ENCODE results near the gene SHROOM3. TPM values are rescaled to one million over a fixed set of nuclear protein-coding genes. Genes with fewer than 3 reads are reported as not detected.

SHROOM3 gene
- total RNA-seq, 4 donors from 2014 or later, result 29.5 to 127 (median 59.9) TPM

- no peaks in the 10 kb centered on the region for H3K9me3 ChIP-seq
- no peak for TF ChIP-seq EP300 (IDR thresholded peaks at IDR 0.05)
- H3K4me3 ChIP-seq, result no peak overlapping the region
- H3K27ac ChIP-seq, result no peak overlapping the region
- no peaks in the 10 kb centered on the region for H3K27me3 ChIP-seq
- ATAC-seq, result no peak
- peaks cover 5 to 39% (median 6%) of the 10 kb centered on the region in 3 donors for H3K4me1 ChIP-seq
- WGBS, 2 donors (ENCODE audit: low coverage in 1 of 2), result 80 to 91% methylated on average over 4 to 6 of the region's 6 CpGs
- H3K36me3 ChIP-seq, result no peaks in the 10 kb centered on the region
These were observed 219.1 kb downstream of the SHROOM3 start for GRCh38 chr4:76654084-76654483.

- Histone ChIP-seq H3K36me3 (no peaks in the 10 kb centered on the region), H3K9me3 (no peaks in the 10 kb centered on the region), H3K27me3 (no peaks in the 10 kb centered on the region), H3K4me1 (peaks cover 5 to 39% (median 6%) of the 10 kb centered on the region in 3 donors), H3K4me3 (no peak overlapping the region), H3K27ac (peak overlapping the region in 2 of 4 donors; percentile 70 to 77)
- no peak for ATAC-seq
- TF ChIP-seq POLR2A (IDR thresholded peaks at IDR 0.05), result no peak
- no peak for TF ChIP-seq EP300 (IDR thresholded peaks at IDR 0.05)
- TF ChIP-seq CTCF (IDR thresholded peaks at IDR 0.05), result no peak
- no peak for TF ChIP-seq POLR2AphosphoS5 (IDR thresholded peaks at IDR 0.05)
These were observed 219.8 kb downstream of the SHROOM3 start for GRCh38 chr4:76654791-76655190.

DNA sequence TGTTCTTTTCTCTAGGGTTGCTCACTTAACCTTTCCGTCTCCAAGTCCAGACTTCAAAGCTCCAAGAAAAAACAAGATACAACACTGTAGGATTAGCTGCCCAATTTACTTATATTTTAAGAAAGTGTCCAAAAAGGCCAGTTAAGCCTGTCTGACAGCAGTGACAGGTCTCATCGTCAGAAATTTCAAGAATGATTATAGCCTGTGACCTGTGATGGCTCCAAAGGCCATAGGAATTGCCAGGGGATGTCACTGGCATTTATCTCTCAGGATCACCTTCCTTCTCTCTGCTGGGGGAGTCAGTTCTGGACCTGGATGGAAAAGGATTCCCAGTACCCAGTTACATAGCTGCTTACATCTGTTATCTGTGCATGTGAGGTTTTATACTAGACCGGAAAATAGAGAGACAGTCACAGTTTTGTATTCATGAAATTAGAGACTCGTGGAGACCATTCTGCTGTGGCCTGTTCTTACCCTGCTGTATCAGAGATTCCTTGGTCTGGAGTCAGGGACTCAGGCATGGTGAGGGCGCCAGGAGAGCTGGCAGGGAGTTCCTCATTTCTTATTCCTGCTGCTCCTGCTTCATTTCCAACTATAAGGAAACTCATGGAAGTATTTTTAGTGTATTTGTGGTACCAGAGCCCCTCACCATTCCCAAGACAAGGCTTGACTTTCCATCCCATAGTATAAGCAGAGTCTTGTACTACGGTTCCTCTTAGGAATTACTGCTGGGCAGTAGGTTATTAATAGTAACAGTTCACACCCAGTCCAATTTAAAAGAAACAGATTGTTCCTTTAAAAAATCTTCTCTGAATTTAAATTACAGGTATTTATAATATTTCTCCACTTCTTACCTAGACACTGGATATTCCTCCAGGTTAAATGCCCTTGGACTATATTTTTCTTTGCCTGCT lies 220.8 kb downstream of the SHROOM3 start:
- Histone ChIP-seq H3K4me3 (no peak overlapping the region), H3K9me3 (no peaks in the 10 kb centered on the region), H3K4me1 (peaks cover 5 to 39% (median 6%) of the 10 kb centered on the region in 3 donors), H3K27ac (peak overlapping the region; percentile 53 to 77 (median 64)), H3K27me3 (no peaks in the 10 kb centered on the region), H3K36me3 (no peaks in the 10 kb centered on the region)
- WGBS, 2 donors (ENCODE audit: low coverage in 1 of 2), result 44 to 60% methylated on average over 5 to 6 of the region's 6 CpGs
- TF ChIP-seq POLR2A (IDR thresholded peaks at IDR 0.05) (no peak), EP300 (IDR thresholded peaks at IDR 0.05) (no peak), POLR2AphosphoS5 (IDR thresholded peaks at IDR 0.05) (no peak)
- ATAC-seq, result no peak

DNA sequence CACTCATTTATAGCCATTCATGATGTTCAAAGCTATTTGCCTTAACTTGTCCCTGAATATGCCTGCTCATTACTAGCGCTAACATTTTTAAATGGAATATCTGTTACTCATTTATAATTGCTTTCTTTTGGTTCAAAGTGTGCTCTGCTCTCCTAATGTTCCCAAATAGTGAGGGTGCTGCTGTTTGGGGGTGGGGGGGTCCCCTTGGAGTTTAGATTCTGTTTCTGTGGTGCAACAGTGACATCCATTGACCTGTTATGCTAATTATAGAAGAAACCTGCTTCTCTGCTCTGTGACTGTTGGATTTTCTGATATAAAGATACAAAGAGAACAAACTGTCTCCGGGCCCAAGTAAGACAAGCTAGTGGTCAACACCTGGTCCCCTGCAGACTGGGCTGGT lies 222.4 kb downstream of the SHROOM3 start:
- WGBS, 2 donors (ENCODE audit: low coverage in 1 of 2), result 97 to 100% methylated on average over 1 to 2 of the region's 2 CpGs
- Histone ChIP-seq H3K9me3 (no peaks in the 10 kb centered on the region), H3K4me3 (no peak overlapping the region), H3K36me3 (no peaks in the 10 kb centered on the region), H3K4me1 (peaks cover 5 to 39% (median 6%) of the 10 kb centered on the region in 3 donors), H3K27ac (peak overlapping the region in 1 of 4 donors; percentile 77), H3K27me3 (no peaks in the 10 kb centered on the region)
- ATAC-seq, result no peak
- no peak for TF ChIP-seq POLR2A (IDR thresholded peaks at IDR 0.05)
- no peak for TF ChIP-seq CTCF (IDR thresholded peaks at IDR 0.05)
- no peak for TF ChIP-seq POLR2AphosphoS5 (IDR thresholded peaks at IDR 0.05)
- TF ChIP-seq EP300 (IDR thresholded peaks at IDR 0.05), result no peak

DNA sequence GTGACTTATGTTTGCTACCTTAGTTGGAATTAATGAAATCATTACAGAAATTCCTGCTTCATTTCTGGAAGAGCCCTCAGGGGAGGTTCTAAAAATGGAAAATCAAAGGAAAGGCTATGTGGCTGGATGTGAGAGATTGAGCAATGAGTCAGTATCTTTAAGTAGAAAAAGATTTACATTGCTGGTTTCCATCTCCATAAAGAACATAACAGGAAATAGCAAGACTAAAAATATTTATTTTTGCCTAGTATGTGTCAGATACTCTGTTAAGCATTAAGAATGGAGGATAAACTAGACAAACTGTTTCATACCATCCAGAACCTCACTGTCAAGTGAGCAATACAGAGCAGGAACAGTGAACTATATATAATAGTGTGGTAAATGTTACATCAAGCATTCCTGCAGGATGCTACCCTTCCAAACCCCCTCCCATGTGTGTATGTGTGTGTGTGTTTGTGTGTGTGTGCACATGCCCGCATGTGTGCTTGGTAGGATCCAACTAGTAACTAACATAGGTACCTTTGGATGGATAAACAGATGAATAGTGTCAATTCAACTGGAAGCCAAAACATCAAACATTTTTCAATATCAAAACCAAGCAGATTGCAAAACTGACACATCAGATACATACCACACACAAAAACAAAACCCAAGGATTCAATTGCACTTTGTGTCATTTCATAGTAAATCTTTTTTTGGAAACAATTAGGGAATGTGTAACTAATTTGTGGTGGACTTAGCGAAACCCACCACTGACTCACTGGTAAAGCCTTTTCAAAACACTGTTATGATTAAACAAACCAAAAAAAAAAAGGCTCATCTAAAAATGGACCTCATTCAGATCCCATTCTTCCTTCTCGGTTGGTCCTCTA lies 223.4 kb downstream of the SHROOM3 start:
- Histone ChIP-seq H3K36me3 (no peaks in the 10 kb centered on the region), H3K4me3 (no peak overlapping the region), H3K27ac (peak overlapping the region in 1 of 4 donors; percentile 77), H3K4me1 (peaks cover 5 to 39% (median 6%) of the 10 kb centered on the region in 3 donors), H3K27me3 (no peaks in the 10 kb centered on the region), H3K9me3 (no peaks in the 10 kb centered on the region)
- TF ChIP-seq EP300 (IDR thresholded peaks at IDR 0.05), result no peak
- TF ChIP-seq CTCF (IDR thresholded peaks at IDR 0.05), result no peak
- TF ChIP-seq POLR2A (IDR thresholded peaks at IDR 0.05), result no peak
- TF ChIP-seq POLR2AphosphoS5 (IDR thresholded peaks at IDR 0.05), result no peak
- ATAC-seq, result no peak
- WGBS, 2 donors (ENCODE audit: low coverage in 1 of 2), result 61 to 63% methylated on average over 2 to 3 of the region's 3 CpGs
